Stomach (tissue), 9 donors: Measurements from ENCODE around the gene CLUH. TPM values are rescaled to one million over a fixed set of nuclear protein-coding genes. Genes with fewer than 3 reads are reported as not detected.

Experiments used
- DNase-seq, 2 donors: peaks; one replicate each; pipeline versions ENCODE4 v3.0.0 to v3.0.0-alpha.2; 2013 to 2019
- H3K27ac ChIP-seq, 5 donors: fragments of 200-600 bp in 4 of 5; sonication (generic) in 4 of 5; one replicate each; pipeline ENCODE4 v1.5.1; 2013 to 2019; ENCODE audit warnings: mild to moderate bottlenecking in 1 of 5, moderate library complexity in 1 of 5
- H3K27me3 ChIP-seq, 3 donors: fragments of 200-600 bp; sonication (generic); one replicate each; pipeline ENCODE4 v1.5.1; 2017 to 2019; ENCODE audit warnings: mixed run types in 1 of 3
- H3K36me3 ChIP-seq, 4 donors: fragments of 200-600 bp; sonication (generic); 1 replicate in 3 of 4; 2 replicates in 1 of 4; pipeline ENCODE4 v1.5.1; 2016 to 2019
- H3K4me1 ChIP-seq, 4 donors: fragments of 200-600 bp; sonication (generic); one replicate each; pipeline ENCODE4 v1.5.1; 2016 to 2019
- H3K4me3 ChIP-seq, 4 donors: fragments of 200-600 bp; sonication (generic) in 3 of 4; one replicate each; pipeline ENCODE4 v1.5.1; 2016 to 2019; ENCODE audit warnings: mild to moderate bottlenecking in 1 of 4
- H3K9me3 ChIP-seq, 4 donors: fragments of 200-600 bp; sonication (generic); one replicate each; pipeline ENCODE4 v1.5.1; 2016 to 2019
- EP300 ChIP-seq: sonication (generic); formaldehyde crosslinking; IDR thresholded peaks from one replicate; pipeline ENCODE4 v1.6.1; 2017; ENCODE audit warnings: antibody characterized with exemption
- POLR2A ChIP-seq, 4 donors: fragments of 450-650 bp; IDR thresholded peaks; one replicate each; pipeline ENCODE4 v1.6.1; 2016; ENCODE audit warnings: antibody characterized with exemption in 4 of 4, control low read depth in 2 of 4, mild to moderate bottlenecking in 1 of 4, moderate library complexity in 1 of 4
- POLR2AphosphoS5 ChIP-seq, 3 donors: sonication (generic); formaldehyde crosslinking; IDR thresholded peaks; one replicate each; pipeline ENCODE4 v1.6.1; 2016; ENCODE audit warnings: antibody characterized with exemption in 3 of 3
- WGBS, 5 donors: extraction: QIAGEN DNeasy Blood & Tissue Kit in 3 of 5; methylation state at CpG; one replicate each; pipeline versions ENCODE4 v1.1.5 to v1.1.7; 2013 to 2018; 5-methylcytosine and 5-hydroxymethylcytosine counted together
- intact Hi-C: fragments of 100-400 bp; cut with DNase I; formaldehyde crosslinking; loops from one replicate; pipeline ENCODE4 v1.15.1; 2023; ENCODE audit warnings: low total_unique reads
- polyA plus RNA-seq, 3 donors: library from polyadenylated mRNA; stranded (reverse); fragments of 200-250 nt; gene quantifications; one replicate each; pipeline ENCODE4 v1.2.3, GENCODE V29; 2013
- total RNA-seq, 5 donors: library from RNA; depleted of rRNA; stranded (reverse); fragments of >200 nt; gene quantifications; one replicate each; pipeline versions ENCODE4 v1.1.0 to v1.2.3, GENCODE V29; 2014 to 2016
- TF ChIP-seq, protein P1 (sequence below), 7 experiments: fragments of 450-650 bp in 4 of 7; fragments of 200-600 bp in 3 of 7; sonication (generic) in 3 of 7; IDR thresholded peaks; one replicate each; pipeline ENCODE4 v1.5.1; 2016 to 2019; ENCODE audit warnings: antibody characterized with exemption in 7 of 7, control low read depth in 2 of 7, mild to moderate bottlenecking in 1 of 7
- donor health status: healthy with polysubstance abuse.
- donor health status: Bipolar disorder and iron deficiency.
- donor health status: healthy.

CLUH gene
- total and polyA plus RNA-seq, 8 donors = 17.6 to 417 (median 45.6) TPM

GRCh38 chr17:2695961-2696760 lies 15.4 kb downstream of the CLUH start:
- TF ChIP-seq POLR2A (IDR thresholded peaks at IDR 0.05) = no peak
- no peaks in the 10 kb centered on the region for H3K9me3 ChIP-seq
- H3K4me1 ChIP-seq = no peaks in the 10 kb centered on the region
- WGBS, 5 donors = 87 to 92% (median 89%) methylated on average over 21 to 36 of the region's 36 CpGs
- no peak overlapping the region for H3K4me3 ChIP-seq
- H3K36me3 ChIP-seq = peaks cover 93 to 100% (median 100%) of the 10 kb centered on the region in 4 donors
- intact Hi-C loops = no loop called here
- no peak overlapping the region for H3K27ac ChIP-seq
- peak in 1 of 2 donors; percentile 16 for DNase-seq
- no peaks in the 10 kb centered on the region for H3K27me3 ChIP-seq

GRCh38 chr17:2695243-2695960 lies 16.2 kb downstream of the CLUH start:
- Histone ChIP-seq H3K27ac (no peak overlapping the region), H3K27me3 (no peaks in the 10 kb centered on the region), H3K4me1 (peaks cover 0 to under 1% (median 0%) of the 10 kb centered on the region in 4 donors), H3K36me3 (peaks cover 93 to 100% (median 100%) of the 10 kb centered on the region in 4 donors), H3K9me3 (no peaks in the 10 kb centered on the region), H3K4me3 (no peak overlapping the region)
- whole genome bisulfite sequencing, 5 donors = 91 to 95% (median 93%) methylated on average over 14 to 28 of the region's 28 CpGs
- TF ChIP-seq, protein P1, sequence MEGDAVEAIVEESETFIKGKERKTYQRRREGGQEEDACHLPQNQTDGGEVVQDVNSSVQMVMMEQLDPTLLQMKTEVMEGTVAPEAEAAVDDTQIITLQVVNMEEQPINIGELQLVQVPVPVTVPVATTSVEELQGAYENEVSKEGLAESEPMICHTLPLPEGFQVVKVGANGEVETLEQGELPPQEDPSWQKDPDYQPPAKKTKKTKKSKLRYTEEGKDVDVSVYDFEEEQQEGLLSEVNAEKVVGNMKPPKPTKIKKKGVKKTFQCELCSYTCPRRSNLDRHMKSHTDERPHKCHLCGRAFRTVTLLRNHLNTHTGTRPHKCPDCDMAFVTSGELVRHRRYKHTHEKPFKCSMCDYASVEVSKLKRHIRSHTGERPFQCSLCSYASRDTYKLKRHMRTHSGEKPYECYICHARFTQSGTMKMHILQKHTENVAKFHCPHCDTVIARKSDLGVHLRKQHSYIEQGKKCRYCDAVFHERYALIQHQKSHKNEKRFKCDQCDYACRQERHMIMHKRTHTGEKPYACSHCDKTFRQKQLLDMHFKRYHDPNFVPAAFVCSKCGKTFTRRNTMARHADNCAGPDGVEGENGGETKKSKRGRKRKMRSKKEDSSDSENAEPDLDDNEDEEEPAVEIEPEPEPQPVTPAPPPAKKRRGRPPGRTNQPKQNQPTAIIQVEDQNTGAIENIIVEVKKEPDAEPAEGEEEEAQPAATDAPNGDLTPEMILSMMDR (IDR thresholded peaks at IDR 0.05) = no peak
- TF ChIP-seq EP300 (no peak), POLR2AphosphoS5 (IDR thresholded peaks at IDR 0.05) (no peak), POLR2A (IDR thresholded peaks at IDR 0.05) (no peak)
- intact Hi-C loops = no loop called here
- DNase-seq = peak in 1 of 2 donors; percentile 16

DNA sequence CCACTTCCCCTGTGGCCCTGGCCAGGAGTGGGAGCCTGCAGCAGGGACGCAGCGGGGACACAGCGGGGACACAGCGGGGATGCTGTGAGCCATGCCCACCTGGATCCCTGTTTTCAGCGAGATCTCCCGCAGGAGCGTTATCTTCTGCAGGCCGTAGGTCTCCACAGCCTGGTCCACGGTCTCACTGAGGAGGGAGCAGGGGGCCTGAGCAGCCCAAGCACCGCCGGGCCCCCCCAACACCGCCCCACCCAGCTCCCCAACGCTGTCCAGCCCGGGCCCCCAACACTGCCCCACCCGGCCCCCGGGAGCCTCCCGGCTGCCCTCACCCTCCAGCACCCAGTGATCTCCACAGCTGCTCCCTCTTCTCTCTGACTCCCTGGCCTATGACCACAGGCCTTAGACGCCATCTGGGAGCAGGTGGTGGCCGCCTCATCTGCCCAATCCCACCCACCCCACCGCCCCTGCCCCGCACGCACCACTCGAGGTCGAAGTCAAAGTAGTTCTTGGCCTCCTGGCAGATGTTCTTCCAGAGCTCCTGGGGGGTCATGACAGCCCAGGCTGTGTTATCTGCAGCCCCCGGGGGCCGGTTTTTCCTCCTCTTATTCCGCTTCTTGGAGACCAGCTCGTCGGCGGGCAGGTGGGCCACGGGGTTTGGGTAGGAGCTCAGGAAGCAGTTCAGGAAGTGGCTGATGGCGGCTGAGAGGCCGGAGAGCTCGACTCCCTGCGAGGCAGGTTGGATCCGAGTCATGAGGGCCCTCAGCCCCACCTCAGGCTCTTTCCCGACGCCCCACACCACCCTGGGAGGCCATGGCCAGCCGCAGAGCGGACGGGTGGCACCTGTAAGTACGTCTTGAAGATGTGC lies 17.0 kb downstream of the CLUH start:
- no peaks in the 10 kb centered on the region for H3K9me3 ChIP-seq
- peaks cover 0 to 7% (median 2%) of the 10 kb centered on the region in 4 donors for H3K4me1 ChIP-seq
- intact Hi-C loops = no loop called here
- no peak overlapping the region for H3K27ac ChIP-seq
- peak in 1 of 2 donors; percentile 25 for DNase-seq
- WGBS, 5 donors = 89 to 92% (median 90%) methylated on average over 27 to 42 of the region's 42 CpGs
- H3K4me3 ChIP-seq = no peak overlapping the region
- H3K36me3 ChIP-seq = peaks cover 90 to 100% (median 98%) of the 10 kb centered on the region in 4 donors
- no peak for TF ChIP-seq POLR2AphosphoS5 (IDR thresholded peaks at IDR 0.05)
- TF ChIP-seq EP300 = no peak
- TF ChIP-seq, protein P1 (IDR thresholded peaks at IDR 0.05) = no peak
- no peak for TF ChIP-seq POLR2A (IDR thresholded peaks at IDR 0.05)
- H3K27me3 ChIP-seq = no peaks in the 10 kb centered on the region

- peaks cover 3 to 16% (median 9%) of the 10 kb centered on the region in 4 donors for H3K4me1 ChIP-seq
- no peak for DNase-seq
- no peaks in the 10 kb centered on the region for H3K9me3 ChIP-seq
- peaks cover 82 to 94% (median 91%) of the 10 kb centered on the region in 4 donors for H3K36me3 ChIP-seq
- H3K27me3 ChIP-seq = no peaks in the 10 kb centered on the region
- no peak overlapping the region for H3K27ac ChIP-seq
- no peak overlapping the region for H3K4me3 ChIP-seq
- WGBS, 5 donors = 81 to 89% (median 88%) methylated on average over 22 to 37 of the region's 37 CpGs
- TF ChIP-seq POLR2A (IDR thresholded peaks at IDR 0.05) (no peak), EP300 (no peak), POLR2AphosphoS5 (IDR thresholded peaks at IDR 0.05) (no peak)
- TF ChIP-seq, protein P1 (IDR thresholded peaks at IDR 0.05) = no peak
- intact Hi-C loops = no loop called here
Observed at GRCh38 chr17:2693561-2694380, 17.8 kb downstream of the CLUH start.
